Esophagus mucosa (tissue), 1 donor: Measurements from ENCODE around the gene AQP5. TPM values are rescaled to one million over a fixed set of nuclear protein-coding genes. Genes with fewer than 3 reads are reported as not detected.

Experiments used
- ATAC-seq: fragments of 200-7000 bp; cut with Tn5 transposase; one replicate; pipeline ENCODE4 v1.9.1; 2020
- total RNA-seq: library from RNA; stranded (reverse); gene quantifications from one replicate; pipeline ENCODE4 v1.2.4, GENCODE V29; 2023
- donor health status: DM: yes; HTN: yes; CAD: no.

AQP5 gene
- 1.3 TPM for total RNA-seq

- ATAC-seq: no peak
These were observed at the start of gene AQP5 for GRCh38 chr12:49961111-49961922. Gene AQP5 (plus strand): TSS chr12:49961872. CDS start chr12:49962018, 146 bp downstream.

- no peak for ATAC-seq
These were observed 49.1 kb upstream of the AQP5 start for GRCh38 chr12:49912345-49913255.

GRCh38 chr12:49916129-49916919 lies 45.3 kb upstream of the AQP5 start:
- no peak for ATAC-seq

- peak; percentile 41 for ATAC-seq
These were observed 44.4 kb upstream of the AQP5 start for GRCh38 chr12:49917166-49917787.

- peak; percentile 74 for ATAC-seq
These were observed 43.9 kb upstream of the AQP5 start for GRCh38 chr12:49917788-49918173.

- peak; percentile 43 for ATAC-seq
These were observed 41.3 kb upstream of the AQP5 start for GRCh38 chr12:49920241-49920914.

- ATAC-seq: no peak
These were observed 40.8 kb upstream of the AQP5 start for GRCh38 chr12:49920915-49921286.

GRCh38 chr12:49921299-49921698 lies 40.4 kb upstream of the AQP5 start:
- no peak for ATAC-seq

GRCh38 chr12:49921936-49922335 lies 39.7 kb upstream of the AQP5 start:
- ATAC-seq: peak; percentile 81

- no peak for ATAC-seq
These were observed 39.2 kb upstream of the AQP5 start for GRCh38 chr12:49922349-49923034.

GRCh38 chr12:49923035-49923644 lies 38.5 kb upstream of the AQP5 start:
- ATAC-seq: no peak

- no peak for ATAC-seq
These were observed 37.7 kb upstream of the AQP5 start for GRCh38 chr12:49923880-49924556.

GRCh38 chr12:49924628-49925246 lies 36.9 kb upstream of the AQP5 start:
- no peak for ATAC-seq

- no peak for ATAC-seq
These were observed 36.1 kb upstream of the AQP5 start for GRCh38 chr12:49925433-49926204.

GRCh38 chr12:49928471-49928870 lies 33.2 kb upstream of the AQP5 start:
- peak; percentile 43 for ATAC-seq

- ATAC-seq: peak; percentile 31
These were observed 32.1 kb upstream of the AQP5 start for GRCh38 chr12:49929581-49929980.

GRCh38 chr12:49930515-49931288 lies 31.0 kb upstream of the AQP5 start:
- peak; percentile 71 for ATAC-seq

- ATAC-seq: no peak
These were observed 29.6 kb upstream of the AQP5 start for GRCh38 chr12:49932023-49932422.
